ENCODE results near the gene RSPO4. TPM values are rescaled to one million over a fixed set of nuclear protein-coding genes. Genes with fewer than 3 reads are reported as not detected.

The RSPO4 gene
- 0.03 TPM in 2 of 5 replicates, not detected in the others for total RNA-seq (2022; extraction: Qiagen RNA extraction)

GRCh38 chr20:1001911-1002681 is at the start of gene RSPO4:
TSS of gene RSPO4 (minus strand) at chr20:1002311. CDS start at chr20:1002164, 147 bp downstream.

GRCh38 chr20:916125-916799 is 85.8 kb downstream of the RSPO4 start, which contains the start of gene ANGPT4:
TSS of gene ANGPT4 (minus strand) at chr20:916334. CDS start at chr20:916214, 120 bp downstream.

Other genes starting within 250 kb of the RSPO4 start
- 0.32 to 0.54 TPM (median 0.49 TPM) in 5 replicates for gene SLC52A3, start 233.8 kb downstream of the RSPO4 start, total RNA-seq (2022; extraction: Qiagen RNA extraction)
- gene FAM110A, start 168.6 kb downstream of the RSPO4 start, total RNA-seq (2022; extraction: Qiagen RNA extraction): 6.3 to 11.7 TPM (median 11.0 TPM) in 5 replicates
- gene ANGPT4, start 86.0 kb downstream of the RSPO4 start, total RNA-seq (2022; extraction: Qiagen RNA extraction): 0.02 to 0.04 TPM (median 0.03 TPM) in 4 of 5 replicates, not detected in the other
- gene PSMF1, start 116.3 kb upstream of the RSPO4 start, total RNA-seq (2022; extraction: Qiagen RNA extraction): 203 to 240 TPM (median 221 TPM) in 5 replicates
- 2.3 to 4.2 TPM (median 3.9 TPM) in 5 replicates for gene TMEM74B, start 182.7 kb upstream of the RSPO4 start, total RNA-seq (2022; extraction: Qiagen RNA extraction)
- 0.08 TPM in 1 of 5 replicates, not detected in the others for gene C20orf202, start 201.1 kb upstream of the RSPO4 start, total RNA-seq (2022; extraction: Qiagen RNA extraction)
- not detected in 5 replicates for gene RAD21L1, start 223.7 kb upstream of the RSPO4 start, total RNA-seq (2022; extraction: Qiagen RNA extraction)